NOMO-1 (cell line): ENCODE measurements around the gene EFNB2.

ENCODE experiments used
- DNase-seq, 2 experiments: peaks; one replicate each; lab custom pipeline; 2025; ENCODE audit not compliant: unreplicated experiment in 2 of 2; lab: John Stamatoyannopoulos, UW

EFNB2 gene

GRCh38 chr13:106462710-106463109 is 72.8 kb downstream of the EFNB2 start:
- DNase-seq: no peak

DNA sequence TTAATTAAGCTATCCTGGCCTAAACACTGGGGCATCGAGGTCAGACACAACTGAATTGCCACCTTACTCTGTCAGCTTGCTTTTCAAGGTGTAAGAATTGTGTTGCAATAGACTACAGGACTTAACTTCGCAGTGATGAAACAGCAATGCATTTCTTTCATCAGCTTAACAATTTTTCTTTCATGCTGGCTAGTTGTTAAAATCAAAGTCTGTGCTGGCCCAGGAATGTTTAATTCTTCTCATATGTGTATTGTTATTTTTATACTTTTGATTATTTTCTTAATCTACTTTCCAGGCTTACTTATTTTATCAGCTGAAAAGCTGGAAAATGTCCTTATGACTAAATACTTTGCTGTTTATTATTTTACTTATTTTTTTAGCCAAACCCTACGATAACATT is 79.7 kb downstream of the EFNB2 start:
- no peak for DNase-seq

DNA sequence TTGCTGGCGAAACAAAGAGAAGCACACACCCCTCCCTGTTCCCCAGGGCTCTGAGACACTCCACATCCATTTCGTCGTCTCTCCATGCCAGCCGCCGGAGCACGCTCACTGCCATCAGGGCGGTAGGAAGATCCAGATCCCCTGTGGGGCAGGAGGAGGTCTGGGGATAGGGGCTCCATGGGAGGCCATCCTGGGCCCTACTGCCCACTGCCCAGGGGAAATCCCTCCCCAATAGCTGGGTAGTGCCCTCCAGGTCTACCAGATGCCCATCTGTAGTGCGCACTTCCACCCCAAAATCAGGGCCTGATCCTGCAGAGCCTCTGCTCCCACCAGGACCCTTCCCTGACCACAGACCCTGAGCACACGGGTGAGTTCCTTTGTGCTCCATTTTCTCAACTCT is 80.3 kb downstream of the EFNB2 start:
- DNase-seq: no peak

DNA sequence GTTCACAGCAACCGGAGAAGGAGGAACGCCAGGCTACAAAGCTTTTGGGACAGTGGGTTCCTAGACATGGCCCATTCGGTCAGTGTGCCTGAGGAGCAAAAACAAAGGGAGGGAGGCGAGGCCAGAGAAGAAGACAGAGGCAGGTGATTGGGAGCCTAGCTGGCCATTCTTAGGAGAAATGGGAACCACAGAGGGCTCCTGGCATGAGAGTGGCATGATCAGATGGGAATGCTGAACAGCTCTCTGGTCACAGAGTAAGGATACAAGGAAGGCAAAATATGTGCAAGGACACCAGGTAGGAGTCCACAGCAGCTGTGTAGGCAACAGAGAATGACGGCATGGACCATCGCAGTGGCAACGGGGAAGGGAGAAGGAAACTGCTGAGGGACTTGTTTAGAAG is 82.4 kb downstream of the EFNB2 start:
- no peak for DNase-seq

GRCh38 chr13:106450991-106451390 is 84.5 kb downstream of the EFNB2 start:
- DNase-seq: no peak

DNA sequence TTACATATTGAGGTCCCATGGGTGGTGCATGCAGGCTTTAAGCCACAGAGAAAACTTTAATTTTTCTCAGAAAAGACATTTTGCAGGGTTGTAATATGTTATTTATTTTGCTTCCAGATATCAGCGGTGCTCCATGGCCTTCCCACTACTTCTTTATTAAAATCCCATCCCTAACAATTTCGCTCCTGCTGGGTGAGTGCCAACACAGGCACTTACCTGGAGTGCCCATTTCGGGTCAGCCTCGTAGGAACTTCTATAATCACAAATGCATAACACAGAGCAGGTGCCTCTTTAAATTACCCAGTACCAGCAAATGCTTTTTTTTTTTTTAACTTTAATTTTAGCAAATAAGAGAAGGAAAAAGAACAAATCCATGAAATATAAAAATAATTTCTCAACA is 86.4 kb downstream of the EFNB2 start:
- no peak for DNase-seq

DNA sequence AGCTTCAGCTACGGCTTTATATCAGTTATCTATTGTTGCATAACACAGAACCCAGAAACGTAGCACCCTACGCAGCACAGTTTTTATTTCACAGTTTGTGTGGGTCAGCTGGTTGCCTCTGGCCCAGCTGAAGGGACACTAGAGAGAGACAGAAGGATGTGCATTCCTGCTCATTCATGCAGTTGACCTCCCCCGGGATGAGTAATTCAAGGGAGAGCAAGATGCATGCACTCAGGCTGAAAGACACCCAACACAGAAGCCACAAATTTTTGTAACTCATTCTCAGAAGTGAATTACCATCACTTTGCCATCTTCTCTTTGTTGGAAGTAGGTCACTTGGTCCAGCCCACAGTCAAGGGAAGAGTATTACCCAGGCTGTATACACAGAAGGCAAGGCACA is 89.5 kb downstream of the EFNB2 start:
- no peak for DNase-seq

- no peak for DNase-seq
Observed at GRCh38 chr13:106443607-106444322, 91.7 kb downstream of the EFNB2 start.

DNA sequence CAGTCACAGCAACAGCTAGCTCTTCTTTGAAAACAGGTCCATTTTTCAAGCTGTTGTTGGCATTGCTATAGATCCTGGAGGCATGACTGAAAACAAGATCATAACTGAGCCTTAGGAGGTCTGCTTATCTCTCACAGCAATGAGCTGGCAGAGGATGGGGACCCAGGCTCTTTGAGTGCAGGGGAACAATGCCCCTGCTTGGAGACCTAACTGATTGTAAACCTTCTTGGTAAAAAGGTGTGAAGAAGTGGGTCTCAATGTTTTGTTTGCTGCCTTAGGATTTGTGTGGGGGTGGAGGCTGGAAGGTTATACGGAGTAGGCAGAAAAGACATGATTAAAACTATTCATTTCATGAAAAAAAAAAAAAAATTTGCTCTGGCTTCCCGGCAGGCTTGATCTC is 94.6 kb downstream of the EFNB2 start:
- no peak for DNase-seq
